KBM-7 (cell line): ENCODE data around the gene CFTR.
"Not testable (repeated sequence)": the region's sequence is repeated elsewhere in the genome, so short reads cannot be mapped to it uniquely, and the experiment has no call there.

Source experiments
- DNase-seq: peaks from one replicate; pipeline ENCODE4 v3.0.0-alpha.2; 2015
- in situ Hi-C: fragments of 300-500 bp; cut with MboI; formaldehyde crosslinking; loops from 2 replicates; pipeline ENCODE4 v1.14.3; 2020; ENCODE audit warnings: low sequenced_read_pairs, low pct_unique_long_range_greater_than_20kb, mixed read lengths

Gene CFTR

DNA sequence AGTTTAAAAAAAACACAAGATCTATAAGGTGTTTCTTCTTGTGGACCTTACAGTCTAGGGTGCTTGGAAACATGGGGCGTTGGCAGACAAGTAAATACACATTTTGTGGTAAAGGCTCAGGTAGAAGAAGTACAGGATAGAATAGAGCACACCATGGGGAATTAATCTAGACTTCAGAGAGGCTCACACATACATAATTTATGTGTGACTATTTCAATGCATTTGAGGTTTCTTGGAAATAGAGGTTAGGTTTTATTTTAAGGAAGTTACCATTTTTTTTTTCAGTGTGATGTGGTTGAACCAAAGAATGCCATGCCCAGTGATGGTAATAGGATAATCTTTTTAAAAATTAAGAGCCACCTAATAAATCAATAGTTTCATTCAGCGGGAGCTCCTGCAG, 12.8 kb downstream of the CFTR start:
- in situ Hi-C loops: no loop called here
- DNase-seq: no peak

DNA sequence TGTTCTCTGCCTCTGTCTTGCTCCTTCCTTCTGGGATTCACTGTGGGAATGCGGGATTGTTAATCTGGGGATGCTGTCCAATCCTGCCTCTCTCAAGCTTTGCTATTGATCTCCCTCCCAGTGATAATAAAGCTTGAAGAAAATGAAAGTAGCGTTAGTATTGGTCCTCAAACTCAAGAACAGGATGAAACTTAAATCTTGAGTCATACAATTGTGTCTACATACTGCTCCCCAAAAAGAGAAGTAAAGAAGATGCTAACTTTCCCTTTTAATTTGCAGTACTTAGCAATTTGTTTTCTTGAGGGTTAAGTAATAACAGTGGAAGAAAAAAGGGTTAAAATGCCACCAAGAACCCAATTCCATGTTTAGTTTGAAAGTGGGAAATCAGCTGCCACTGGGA, 13.6 kb downstream of the CFTR start:
- DNase-seq: no peak
- in situ Hi-C loops: no loop called here

DNA sequence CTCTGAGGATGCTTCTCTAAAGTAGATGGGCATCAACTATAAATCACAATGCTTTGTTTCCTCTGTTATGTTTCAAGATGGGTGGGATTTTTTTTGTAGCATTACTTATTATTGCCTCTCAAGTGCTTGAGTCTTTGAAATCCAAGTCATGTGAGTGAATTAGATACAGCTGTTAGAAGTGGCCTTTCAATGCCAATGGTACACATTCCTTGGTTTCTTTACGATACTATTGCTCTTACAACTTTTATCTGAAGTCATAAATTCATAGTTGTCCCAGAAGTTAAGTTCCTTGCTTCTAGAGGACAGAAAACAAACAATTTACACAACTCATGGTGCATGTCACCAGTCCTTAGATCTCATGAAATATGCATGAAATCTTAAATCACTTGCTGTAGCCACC, 15.5 kb downstream of the CFTR start:
- DNase-seq: no peak
- in situ Hi-C loops: no loop called here

DNA sequence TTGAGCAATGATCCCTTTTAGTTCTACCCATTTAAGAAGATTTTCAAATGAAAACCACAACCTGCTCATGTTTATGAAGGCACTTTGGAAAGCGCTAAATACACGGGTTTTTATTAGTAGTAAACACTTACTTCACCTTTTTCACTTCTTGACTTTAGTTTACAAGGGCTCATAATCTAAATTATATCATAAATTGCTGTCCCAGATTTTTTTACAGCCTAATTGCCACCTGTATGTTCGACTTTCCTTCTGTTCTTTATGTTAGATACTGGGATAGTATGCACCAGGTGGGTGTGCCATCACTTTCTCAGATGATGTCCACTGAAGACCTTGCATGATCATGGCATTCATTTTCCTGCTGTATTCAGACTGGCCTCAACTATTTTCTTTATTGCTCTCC, 22.5 kb downstream of the CFTR start:
- in situ Hi-C loops: no loop called here
- DNase-seq: no peak

DNA sequence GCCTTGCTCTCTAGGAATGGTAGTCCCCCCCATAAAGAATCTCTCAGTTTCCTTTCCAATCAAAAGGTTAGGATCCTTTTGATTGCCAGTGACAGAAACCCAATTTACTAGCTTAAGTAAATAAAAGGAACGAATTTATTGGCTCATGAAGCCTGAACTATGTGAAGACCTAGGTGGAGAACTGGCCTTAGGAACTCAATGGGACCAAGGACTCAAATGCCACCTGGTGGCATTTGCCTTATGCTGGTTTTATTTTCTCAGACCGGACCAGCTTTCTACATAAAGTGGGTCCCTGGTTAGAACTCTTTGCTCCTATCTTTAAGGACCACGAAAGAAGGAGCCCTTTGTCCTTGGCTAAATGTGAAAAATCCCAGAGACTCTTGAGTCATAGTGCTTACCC, 25.4 kb downstream of the CFTR start:
- DNase-seq: no peak

DNA sequence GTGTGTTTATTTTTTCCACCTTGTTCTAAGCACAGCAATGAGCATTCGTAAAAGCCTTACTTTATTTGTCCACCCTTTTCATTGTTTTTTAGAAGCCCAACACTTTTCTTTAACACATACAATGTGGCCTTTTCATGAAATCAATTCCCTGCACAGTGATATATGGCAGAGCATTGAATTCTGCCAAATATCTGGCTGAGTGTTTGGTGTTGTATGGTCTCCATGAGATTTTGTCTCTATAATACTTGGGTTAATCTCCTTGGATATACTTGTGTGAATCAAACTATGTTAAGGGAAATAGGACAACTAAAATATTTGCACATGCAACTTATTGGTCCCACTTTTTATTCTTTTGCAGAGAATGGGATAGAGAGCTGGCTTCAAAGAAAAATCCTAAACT, 28.9 kb downstream of the CFTR start:
- in situ Hi-C loops: no loop called here
- no peak for DNase-seq

More for the DNA sequence above, 25.4 kb downstream of the CFTR start:
- in situ Hi-C loops: no loop called here

DNA sequence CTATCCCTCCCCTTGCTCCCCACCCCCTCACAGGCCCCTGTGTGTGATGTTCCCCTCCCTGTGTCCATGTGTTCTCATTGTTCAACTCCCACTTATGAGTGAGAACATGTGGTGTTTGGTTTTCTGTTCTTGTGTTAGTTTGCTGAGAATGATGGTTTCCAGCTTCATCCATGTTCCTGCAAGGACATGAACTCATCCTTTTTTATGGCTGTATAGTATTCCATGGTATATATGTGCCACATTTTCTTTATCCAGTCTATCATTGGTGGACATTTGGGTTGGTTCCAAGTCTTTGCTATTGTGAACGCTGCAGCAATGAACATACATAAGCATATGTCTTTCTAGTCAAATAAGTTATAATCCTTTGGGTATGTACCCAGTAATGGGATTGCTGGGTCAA, 37.4 kb downstream of the CFTR start:
- DNase-seq, in situ Hi-C loops: not testable (repeated sequence)

DNA sequence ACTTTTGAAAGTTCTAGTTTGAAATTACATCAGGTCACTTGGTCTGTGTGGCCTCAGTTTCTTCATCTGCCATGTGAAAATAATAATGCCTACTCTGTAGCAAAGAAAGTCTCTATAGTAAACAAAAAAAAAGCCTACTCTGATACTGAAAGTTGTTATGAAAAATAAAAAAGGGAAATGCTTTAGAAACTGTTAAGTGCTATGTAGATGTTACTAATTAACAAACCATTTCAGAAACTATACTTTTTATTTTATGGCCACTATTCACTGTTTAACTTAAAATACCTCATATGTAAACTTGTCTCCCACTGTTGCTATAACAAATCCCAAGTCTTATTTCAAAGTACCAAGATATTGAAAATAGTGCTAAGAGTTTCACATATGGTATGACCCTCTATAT, 50.6 kb downstream of the CFTR start:
- in situ Hi-C loops: no loop called here
- DNase-seq: no peak

DNA sequence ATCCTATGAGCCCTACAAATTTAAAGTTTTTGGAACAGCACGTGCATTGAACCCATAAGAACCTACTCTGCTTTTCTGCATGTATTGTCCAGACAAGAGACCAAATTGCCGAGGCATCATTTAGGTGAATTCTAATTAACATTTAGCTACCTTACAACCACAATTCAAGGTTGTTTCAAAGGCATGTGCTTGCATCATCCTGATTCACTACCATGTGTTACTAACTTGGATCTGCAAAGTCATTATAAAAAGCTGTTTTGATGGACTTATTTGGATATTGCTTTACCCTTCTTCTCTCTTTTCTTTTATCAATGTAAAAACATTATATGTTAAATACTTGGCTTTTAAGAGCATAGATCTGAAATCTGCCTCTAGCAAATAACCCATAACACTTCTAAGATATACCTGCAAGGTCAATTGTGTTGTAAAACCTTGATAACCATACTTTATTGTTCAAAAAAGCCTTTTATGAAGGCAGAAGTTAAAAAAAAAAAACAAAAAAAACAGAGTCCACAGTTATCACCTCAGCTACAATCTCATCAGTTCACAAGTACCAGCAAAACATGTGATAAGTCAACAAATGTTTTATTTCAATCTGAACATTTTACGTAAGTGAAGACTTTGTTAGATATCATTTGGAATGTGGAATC, 51.9 kb downstream of the CFTR start:
- DNase-seq: no peak
- in situ Hi-C loops: no loop called here

DNA sequence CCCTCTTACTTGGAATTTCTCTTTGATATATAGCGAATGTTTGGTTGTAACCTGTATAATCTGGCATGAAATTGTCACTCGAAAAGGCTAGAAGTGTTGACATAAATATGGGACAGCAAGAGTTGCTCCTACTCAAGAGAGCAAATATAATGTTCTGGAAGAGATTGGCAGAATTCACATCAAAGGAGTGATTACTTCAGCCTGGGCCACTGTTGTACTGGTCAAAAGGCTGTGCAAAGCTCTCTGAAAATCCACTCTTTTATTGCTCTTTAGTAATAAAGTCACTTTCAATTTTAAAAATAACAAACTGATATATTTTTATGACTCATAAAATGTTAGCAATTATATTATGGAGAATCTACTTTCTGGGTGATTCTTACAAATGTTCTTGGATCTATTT, 58.2 kb downstream of the CFTR start:
- DNase-seq: no peak
- in situ Hi-C loops: no loop called here

DNA sequence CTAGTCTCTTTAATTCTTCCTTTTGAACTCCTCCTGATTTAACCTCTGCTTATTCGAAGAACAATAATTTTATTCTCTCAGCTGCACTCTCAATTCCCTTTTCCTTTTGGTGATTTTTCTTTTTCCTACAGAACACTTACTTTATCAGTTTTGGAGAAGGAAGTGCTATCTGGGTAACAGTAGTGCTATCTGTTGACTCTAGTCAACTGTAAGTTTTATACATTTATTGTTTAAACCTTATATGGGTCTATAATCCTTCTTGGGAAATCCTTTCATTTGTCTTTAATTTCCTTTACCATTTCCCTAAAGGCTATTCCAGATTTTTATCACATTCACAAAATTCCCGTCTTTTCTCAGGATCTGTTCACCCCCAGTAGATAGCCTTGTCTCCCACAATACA, 64.2 kb downstream of the CFTR start:
- no peak for DNase-seq
- in situ Hi-C loops: no loop called here

DNA sequence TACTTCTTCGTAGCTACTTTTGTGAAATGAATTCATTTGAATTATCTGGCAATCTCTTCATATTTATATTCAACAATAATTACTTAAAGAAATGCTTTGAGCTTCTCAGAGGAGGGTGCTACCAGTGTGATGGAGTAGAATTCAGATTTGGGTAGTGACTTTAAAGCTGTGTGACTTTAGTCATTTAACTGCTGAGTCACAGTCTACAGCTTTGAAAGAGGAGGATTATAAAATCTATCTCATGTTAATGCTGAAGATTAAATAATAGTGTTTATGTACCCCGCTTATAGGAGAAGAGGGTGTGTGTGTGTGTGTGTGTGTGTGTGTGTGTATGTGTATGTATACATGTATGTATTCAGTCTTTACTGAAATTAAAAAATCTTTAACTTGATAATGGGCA, 68.2 kb downstream of the CFTR start:
- in situ Hi-C loops: no loop called here

DNA sequence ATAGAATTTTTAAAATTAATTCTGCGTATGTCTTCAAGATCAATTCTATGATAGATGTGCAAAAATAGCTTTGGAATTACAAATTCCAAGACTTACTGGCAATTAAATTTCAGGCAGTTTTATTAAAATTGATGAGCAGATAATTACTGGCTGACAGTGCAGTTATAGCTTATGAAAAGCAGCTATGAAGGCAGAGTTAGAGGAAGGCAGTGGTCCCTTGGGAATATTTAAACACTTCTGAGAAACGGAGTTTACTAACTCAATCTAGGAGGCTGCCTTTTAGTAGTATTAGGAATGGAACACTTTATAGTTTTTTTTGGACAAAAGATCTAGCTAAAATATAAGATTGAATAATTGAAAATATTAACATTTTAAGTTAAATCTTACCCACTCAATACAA, 70.8 kb downstream of the CFTR start:
- in situ Hi-C loops: no loop called here
- DNase-seq: no peak

More for the DNA sequence above, 68.2 kb downstream of the CFTR start:
- DNase-seq: no peak

DNA sequence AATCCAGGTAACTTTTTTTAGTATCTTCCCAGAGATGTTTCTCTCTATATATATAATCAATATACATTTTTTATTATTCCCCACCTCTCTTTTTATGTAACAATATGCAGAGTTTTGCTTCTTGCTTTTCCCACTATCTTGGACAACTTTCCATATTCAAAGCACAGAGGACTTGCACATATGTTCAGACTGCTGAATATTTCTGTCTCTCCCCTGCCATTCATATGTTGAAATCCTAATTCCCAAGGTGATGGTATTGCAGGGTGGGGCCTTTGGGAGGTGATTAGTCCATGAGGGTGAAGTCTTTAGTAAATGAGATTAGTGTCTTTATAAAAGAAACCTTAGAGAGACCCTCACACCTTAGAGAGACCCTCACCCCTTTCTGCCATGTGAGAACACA, 72.8 kb downstream of the CFTR start:
- in situ Hi-C loops: no loop called here
- no peak for DNase-seq

DNA sequence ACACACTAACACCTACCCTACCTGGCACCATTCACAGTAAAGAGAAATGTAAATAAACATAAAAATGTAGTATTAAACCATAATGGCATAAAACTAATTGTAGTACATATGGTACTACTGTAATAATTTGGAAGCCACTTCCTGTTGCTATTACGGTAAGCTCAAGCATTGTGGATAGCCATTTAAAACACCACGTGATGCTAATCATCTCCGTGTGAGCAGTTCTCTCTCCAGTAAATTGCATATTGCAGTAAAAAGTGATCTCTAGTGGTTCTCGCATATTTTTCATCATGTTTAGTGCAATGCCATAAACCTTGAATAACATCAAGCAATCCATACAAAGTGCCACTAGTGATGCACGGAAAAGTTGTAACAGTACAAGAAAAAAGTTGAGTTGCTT, 75.4 kb downstream of the CFTR start:
- in situ Hi-C loops: no loop called here
- no peak for DNase-seq

DNA sequence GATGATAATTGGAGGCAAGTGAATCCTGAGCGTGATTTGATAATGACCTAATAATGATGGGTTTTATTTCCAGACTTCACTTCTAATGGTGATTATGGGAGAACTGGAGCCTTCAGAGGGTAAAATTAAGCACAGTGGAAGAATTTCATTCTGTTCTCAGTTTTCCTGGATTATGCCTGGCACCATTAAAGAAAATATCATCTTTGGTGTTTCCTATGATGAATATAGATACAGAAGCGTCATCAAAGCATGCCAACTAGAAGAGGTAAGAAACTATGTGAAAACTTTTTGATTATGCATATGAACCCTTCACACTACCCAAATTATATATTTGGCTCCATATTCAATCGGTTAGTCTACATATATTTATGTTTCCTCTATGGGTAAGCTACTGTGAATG, 79.6 kb downstream of the CFTR start:
- DNase-seq: no peak
- in situ Hi-C loops: no loop called here

DNA sequence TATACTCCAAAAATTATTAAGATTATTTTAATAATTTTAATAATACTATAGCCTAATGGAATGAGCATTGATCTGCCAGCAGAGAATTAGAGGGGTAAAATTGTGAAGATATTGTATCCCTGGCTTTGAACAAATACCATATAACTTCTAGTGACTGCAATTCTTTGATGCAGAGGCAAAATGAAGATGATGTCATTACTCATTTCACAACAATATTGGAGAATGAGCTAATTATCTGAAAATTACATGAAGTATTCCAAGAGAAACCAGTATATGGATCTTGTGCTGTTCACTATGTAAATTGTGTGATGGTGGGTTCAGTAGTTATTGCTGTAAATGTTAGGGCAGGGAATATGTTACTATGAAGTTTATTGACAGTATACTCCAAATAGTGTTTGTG, 80.2 kb downstream of the CFTR start:
- in situ Hi-C loops: no loop called here
- no peak for DNase-seq

DNA sequence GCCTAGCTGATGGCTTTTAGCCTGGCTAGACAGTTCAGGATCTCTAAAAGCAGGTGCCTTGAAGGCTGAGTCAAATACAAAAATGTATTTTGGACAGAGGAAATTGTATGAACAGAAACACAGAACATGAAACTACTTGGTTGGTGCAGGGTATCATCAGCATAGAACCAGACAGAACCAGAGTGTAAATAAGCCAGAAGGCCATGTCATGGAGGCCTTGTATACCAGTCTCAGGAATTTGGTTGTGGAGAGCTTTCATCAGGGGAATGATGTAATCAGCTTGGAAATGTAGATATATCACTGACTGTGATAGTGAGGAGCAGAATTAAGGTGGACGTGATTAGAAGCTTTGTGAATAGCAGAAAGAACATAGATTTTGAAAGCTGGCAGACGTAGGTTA, 82.9 kb downstream of the CFTR start:
- no peak for DNase-seq
- in situ Hi-C loops: no loop called here

DNA sequence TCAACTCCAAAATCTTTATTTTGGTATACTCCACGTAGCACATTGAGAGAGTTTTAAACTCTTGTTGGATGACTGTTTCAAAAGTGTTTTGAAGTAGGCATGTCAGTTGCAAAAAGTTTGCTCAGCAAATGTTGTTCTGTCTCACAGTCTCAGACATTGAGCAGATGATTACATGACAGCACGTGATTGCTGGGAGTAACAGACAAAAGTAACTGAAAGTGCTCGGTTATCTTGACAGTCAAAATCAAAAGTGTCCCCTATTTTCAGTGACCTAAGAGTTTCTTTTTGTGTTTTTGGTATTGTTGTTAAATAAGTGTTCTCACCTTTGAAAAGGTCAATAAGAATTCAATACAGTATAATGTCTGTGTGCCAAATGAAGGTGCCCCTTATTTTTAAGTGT, 84.3 kb downstream of the CFTR start:
- no peak for DNase-seq
- in situ Hi-C loops: no loop called here

DNA sequence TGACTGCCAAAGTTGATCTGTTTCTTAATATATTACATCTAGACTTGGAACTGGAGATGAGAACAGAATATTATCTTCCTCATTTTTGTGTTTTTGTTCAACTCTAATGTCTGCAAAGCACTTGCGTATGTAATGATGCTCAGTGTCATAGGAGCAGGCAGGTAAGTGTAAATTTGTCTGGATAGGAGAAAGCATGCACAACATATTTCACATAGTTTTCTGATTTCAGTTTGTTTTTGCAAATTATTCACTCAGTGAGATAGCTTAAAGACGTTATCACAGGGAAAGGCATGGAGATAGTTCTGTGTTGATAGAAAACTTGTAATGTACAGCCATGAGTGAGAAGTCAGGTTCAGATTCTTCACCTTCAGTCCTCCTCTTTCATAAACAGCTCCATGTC, 84.8 kb downstream of the CFTR start:
- no peak for DNase-seq
- in situ Hi-C loops: no loop called here

DNA sequence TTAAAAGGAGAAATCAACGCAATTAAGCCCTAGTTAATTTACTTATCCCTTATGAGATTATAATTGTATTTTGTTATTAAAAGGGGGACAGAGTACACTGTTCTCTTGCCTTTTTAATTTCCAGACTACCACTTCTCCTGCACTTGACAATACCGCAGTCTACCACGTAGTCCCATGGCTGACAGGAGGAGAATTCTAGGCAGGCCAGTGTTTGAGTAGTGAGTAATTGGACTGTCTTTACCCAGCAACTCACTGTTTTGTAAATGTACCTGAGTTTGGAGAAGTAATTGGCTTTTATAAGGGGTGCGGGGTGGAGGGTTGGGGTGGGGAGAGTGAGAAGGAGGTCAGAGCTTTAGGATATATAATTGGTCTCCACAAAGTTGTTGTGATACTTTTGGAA, 85.4 kb downstream of the CFTR start:
- in situ Hi-C loops: no loop called here
- DNase-seq: no peak

DNA sequence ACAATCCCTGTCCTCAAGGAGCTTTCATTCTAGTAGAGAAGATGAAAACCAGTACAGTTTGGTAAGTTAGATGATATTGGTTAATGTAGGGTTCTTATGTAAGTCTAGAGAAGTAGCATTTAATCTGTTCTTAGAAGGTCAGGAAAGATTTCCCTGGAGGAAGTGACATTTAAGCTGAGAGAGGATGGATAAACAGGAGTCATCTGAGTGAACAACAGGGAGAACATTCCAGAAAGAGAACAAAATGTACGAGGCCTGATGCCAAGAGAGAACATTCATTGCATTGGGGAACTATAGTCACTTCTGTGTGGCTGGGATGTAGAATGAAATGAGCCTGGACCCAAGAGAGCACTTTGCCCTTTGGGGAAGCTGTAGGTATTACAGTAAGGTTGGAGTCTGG, 88.0 kb downstream of the CFTR start:
- in situ Hi-C loops: no loop called here

More for the DNA sequence above, 88.0 kb downstream of the CFTR start:
- DNase-seq: no peak
